Mesodermal cell (in vitro differentiated cells): ENCODE data around the gene FASN.

Source experiments
- H3K27ac ChIP-seq: 2 replicates; pipeline ENCODE4 v1.7.0; 2013; ENCODE audit warnings: mild to moderate bottlenecking, low read depth, low read length, moderate library complexity; ENCODE audit not compliant: severe bottlenecking
- H3K36me3 ChIP-seq: 2 replicates; pipeline ENCODE4 v1.7.1; 2013; ENCODE audit warnings: mild to moderate bottlenecking, low read length, moderate library complexity; ENCODE audit not compliant: control insufficient read depth, insufficient read depth
- H3K4me1 ChIP-seq: one replicate; pipeline ENCODE4 v1.7.1; 2013; ENCODE audit warnings: mild to moderate bottlenecking, low read length; ENCODE audit not compliant: insufficient read depth, control insufficient read depth, poor library complexity, severe bottlenecking
- H3K4me3 ChIP-seq: 2 replicates; pipeline ENCODE4 v1.7.0; 2013; ENCODE audit warnings: low read length, control low read depth, mild to moderate bottlenecking; ENCODE audit not compliant: insufficient read depth, poor library complexity, severe bottlenecking; ENCODE audit errors: extremely low read depth
- H3K9me3 ChIP-seq: 2 replicates; pipeline ENCODE4 v1.7.1; 2013; ENCODE audit warnings: mild to moderate bottlenecking, low read length, moderate library complexity; ENCODE audit not compliant: control insufficient read depth
- WGBS, 2 experiments: methylation state at CpG; one replicate each; pipeline ENCODE4 v1.1.5; 2013; ENCODE audit warnings: missing lambda C conversion rate in 2 of 2; ENCODE audit not compliant: insufficient coverage in 2 of 2; 5-methylcytosine and 5-hydroxymethylcytosine counted together

Gene FASN

DNA sequence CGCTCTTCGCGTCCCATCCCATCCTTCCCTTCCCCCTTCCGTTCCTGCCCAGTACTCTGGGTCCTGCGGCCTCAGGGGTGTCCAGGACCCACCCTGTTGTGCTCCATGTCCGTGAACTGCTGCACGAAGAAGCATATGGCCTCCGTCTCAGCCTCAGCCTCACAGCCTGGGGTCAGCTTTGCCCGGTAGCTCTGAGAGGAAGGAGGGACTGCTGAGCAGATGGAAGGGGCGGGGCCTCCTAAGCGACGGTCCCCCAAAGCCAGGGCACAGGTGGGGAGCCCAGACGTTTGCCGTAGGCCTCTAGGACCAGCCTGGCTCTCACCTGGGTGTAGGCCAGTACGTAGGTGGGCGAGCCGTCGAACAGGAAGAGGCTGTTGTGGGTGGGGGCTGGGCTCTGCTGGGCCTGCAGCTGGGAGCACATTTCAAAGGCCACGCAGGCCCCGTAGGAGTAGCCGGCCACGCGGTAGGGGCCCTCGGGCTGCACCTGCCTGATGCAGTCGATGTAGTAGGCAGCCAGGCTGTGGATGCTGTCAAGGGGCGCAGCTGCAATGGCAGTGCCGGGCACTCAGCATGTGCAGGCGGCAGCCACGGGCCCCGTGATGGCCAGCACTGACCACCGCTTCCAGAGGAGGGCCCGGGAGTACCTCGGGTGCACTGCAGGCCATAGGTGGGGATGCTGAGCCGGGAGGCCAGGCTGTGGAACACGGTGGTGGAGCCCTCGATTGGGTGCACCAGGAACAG, 17.8 kb downstream of the FASN start:
- Histone ChIP-seq H3K4me3 (no peak overlapping the region), H3K27ac (no peak overlapping the region), H3K36me3 (peaks cover 75% of the 10 kb centered on the region), H3K4me1 (no peaks in the 10 kb centered on the region), H3K9me3 (no peaks in the 10 kb centered on the region)
- WGBS, 2 experiments: 94 to 96% methylated on average over 35 to 36 of the region's 36 CpGs

DNA sequence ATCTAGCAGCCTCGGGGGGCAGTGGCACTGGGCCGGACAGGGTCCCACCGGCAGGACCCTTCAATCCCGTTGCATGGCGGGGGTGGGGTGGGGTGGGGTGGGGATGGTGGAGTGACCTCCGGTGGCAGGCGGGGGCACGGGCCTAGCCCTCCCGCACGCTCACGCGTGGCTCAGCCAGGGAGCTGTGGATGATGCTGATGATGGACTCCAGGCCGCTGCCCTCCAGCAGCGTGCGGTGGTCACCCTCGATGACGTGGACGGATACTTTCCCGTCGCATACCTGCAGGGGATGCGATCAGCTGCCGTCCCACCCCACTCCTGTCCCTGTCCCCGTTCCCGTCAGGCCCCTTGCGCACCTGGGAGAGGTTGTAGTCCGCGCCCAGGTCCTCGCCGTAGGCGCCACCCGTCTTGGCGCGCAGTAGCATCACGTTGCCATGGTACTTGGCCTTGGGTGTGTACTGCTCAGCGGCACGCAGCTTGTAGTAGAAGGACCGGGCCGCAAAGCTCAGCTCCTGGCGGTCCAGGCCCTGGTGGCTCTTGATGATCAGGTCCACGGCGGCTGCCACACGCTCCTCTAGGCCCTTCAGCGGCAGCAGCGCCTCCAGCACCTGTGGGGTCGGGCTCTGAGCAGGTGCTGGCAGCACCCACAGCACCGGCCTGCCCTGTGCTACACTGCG, 18.9 kb downstream of the FASN start:
- H3K9me3 ChIP-seq: no peaks in the 10 kb centered on the region
- peaks cover 64% of the 10 kb centered on the region for H3K36me3 ChIP-seq
- no peaks in the 10 kb centered on the region for H3K4me1 ChIP-seq
- no peak overlapping the region for H3K4me3 ChIP-seq
- WGBS, 2 experiments: 97 to 99% methylated on average over 33 to 45 of the region's 47 CpGs
- H3K27ac ChIP-seq: no peak overlapping the region

DNA sequence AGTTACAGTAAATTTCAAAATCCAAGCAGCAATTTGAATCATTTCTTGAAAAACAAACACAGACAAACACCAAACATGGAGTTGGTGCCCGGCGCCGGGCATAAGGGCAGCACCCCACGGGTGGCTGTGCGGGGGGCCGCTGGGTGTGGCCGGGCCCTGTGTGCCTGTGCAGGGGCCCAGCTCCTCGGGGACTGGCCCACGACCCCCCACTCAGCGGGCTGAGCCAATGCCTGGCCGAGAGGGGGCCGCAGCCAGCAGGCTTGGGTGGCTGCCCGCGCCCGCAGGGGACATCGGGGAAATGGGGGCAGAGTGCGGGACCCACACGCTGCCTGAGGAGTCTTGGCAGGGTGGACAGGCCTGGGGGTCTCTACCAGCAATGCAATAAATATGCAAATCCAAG, 19.6 kb downstream of the FASN start:
- Histone ChIP-seq H3K4me3 (no peak overlapping the region), H3K27ac (no peak overlapping the region), H3K9me3 (no peaks in the 10 kb centered on the region), H3K4me1 (no peaks in the 10 kb centered on the region), H3K36me3 (peaks cover 57% of the 10 kb centered on the region)
- 96% methylated on average over 18 of the region's 18 CpGs for WGBS, 2 experiments

DNA sequence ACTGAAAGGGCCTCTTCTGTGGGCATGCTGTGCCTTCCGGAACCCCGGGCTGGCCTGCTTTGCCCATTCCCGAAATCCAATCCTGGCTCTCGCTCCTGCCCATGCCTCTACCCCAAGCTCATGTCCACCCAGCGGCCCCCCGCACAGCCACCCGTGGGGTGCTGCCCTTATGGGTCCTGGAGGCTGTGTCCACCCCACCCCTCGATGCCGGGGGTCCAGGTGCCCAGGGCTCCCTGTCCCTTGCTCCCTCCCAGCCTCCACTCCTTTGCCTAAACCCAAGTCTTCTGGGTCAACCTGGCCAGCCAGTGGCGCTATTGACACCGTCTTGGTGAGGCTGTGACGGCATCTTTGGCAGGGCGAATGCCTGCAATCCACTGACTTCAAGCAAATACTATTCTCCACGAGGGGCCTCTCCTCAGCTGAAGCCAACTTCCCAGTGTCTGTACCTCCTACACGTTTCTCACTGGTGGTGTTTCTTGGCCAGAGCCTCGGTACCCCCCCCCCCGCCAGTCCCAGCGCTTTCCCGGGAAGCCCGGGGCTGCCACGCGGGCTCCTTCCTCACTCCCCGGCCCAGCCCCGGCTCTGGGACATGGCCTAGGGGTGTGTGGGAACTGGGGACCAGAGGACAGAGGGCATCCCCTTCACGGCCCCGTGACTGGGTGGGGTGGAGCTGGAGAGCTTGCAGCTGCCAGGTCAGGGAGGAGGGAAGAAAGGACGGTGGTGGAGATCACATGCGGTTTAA, 20.2 kb downstream of the FASN start:
- Histone ChIP-seq H3K9me3 (no peaks in the 10 kb centered on the region), H3K4me1 (no peaks in the 10 kb centered on the region), H3K36me3 (peaks cover 50% of the 10 kb centered on the region), H3K4me3 (no peak overlapping the region), H3K27ac (no peak overlapping the region)
- WGBS, 2 experiments: 90 to 91% methylated on average over 20 to 27 of the region's 28 CpGs

DNA sequence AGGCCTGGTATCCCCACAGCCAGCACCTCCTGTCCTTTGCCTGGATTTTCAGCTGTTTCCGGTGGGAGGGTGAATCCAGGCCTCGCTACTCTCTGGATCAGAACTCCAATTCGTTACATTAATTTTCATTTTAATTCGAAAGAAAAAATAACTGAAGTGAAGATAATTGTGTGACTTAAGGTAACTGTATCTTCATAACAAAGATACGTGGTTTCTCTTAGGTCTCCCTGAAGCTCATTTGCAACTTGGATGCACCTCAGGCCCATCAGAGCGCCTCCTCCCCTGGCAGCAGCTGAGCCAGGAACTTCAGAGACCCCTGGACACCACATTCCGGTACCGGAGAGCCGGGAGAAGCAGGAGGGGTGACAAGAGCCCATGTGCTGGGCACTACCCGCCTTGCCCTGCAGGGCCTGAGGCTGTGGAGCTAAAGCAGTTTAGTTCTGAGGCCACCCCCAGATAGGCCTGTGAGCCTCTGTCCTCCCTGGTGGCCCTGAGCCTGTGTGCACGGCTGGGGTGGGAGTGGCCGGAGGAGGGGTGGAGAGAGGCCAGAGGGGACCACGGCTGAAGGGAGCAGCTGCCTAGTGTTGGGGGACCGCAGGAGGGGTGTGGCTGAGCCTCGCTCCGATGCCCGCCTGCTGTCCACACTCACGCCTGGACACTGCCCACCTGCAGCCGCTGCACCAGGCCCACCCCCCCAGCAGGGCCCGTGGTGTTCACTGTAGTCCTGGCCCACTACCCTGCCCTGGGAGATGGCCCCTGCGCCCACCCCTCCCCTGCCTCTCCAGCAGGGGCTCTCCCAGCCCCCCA, 21.0 kb downstream of the FASN start:
- 87 to 94% methylated on average over 16 of the region's 21 CpGs for WGBS, 2 experiments
- H3K27ac ChIP-seq: no peak overlapping the region

DNA sequence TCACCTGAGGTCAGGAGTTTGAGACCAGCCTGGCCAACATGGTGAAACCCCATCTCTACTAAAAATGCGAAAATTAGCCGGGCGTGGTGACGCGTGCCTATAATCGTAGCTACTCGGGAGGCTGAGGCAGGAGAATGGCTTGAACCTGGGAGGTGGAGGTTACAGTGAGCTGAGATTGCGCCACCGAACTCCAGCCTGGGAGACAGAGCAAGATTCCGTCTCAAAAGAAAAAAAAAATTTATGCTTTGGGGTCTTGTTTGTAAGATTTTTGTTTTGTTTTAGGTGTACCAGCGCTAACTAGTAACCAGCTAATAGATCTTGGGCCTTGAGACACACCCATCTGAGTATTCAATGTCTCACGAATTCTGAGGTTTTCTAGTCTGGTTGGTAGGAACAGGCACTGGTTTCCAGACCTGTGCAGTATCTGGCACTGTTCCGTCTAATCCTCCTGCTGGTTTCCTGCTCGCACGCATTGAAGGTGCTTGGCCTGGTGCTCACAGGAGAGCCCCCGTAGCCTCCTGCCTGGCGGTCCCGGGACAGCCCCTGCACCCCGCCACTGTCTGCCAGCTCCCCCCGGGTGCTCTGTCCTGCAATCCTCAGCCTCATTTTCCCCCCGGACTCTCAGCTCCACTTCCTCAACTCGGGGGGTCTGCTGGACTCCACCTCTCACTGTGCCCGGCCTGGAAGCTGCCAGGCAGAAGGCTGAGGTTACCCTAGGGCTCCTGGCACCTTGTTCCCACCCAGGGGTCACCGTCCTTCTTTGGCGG, 21.8 kb downstream of the FASN start:
- Histone ChIP-seq H3K27ac (no peak overlapping the region), H3K9me3 (no peaks in the 10 kb centered on the region), H3K4me3 (no peak overlapping the region), H3K36me3 (peaks cover 35% of the 10 kb centered on the region), H3K4me1 (no peaks in the 10 kb centered on the region)
- 85 to 93% methylated on average over 19 to 24 of the region's 25 CpGs for WGBS, 2 experiments

More for the DNA sequence above, 21.0 kb downstream of the FASN start:
- no peaks in the 10 kb centered on the region for H3K9me3 ChIP-seq
- no peaks in the 10 kb centered on the region for H3K4me1 ChIP-seq
- H3K4me3 ChIP-seq: no peak overlapping the region
- peaks cover 42% of the 10 kb centered on the region for H3K36me3 ChIP-seq

DNA sequence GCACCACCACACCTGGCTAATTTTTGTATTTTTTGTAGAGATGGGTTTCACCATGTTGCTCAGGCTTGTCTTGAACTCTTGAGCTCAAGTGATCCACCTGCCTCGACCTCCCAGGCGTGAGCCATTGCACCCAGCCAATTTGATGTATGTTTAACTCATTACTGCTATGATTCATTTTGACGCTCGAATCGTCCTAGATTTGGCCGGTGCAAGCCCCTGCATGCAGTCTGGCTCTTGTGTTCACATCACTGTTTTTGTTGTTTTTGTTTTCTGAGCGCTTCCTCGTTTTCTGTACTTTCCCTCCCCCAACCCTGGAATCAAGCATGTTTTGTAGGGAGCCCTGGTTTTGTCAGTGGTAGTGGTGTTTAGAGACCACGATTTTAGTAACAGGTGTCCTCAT, 24.6 kb downstream of the FASN start:
- WGBS, 2 experiments: 92 to 96% methylated on average over 4 to 7 of the region's 9 CpGs
- Histone ChIP-seq H3K4me3 (no peak overlapping the region), H3K27ac (no peak overlapping the region), H3K4me1 (no peaks in the 10 kb centered on the region), H3K9me3 (no peaks in the 10 kb centered on the region), H3K36me3 (peaks cover 11% of the 10 kb centered on the region)

DNA sequence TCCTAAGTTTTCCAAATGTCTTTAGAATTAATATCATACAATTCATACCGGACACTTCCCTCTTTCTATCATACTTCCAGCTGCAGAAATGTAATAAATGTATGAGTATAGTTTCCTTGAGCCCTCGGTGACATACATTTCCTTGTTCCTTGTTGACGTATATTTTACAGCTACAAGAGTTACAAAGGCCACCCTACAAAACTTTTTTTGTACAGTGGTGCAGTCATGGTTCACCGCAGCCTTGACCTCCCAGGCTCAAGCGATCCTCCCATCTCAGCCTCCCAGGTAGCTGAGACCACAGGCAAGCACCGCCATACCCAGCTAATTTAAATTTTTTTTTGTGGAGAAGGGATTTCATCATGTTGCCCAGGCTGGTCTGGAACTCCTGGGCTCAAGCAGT, 25.2 kb downstream of the FASN start:
- Histone ChIP-seq H3K27ac (no peak overlapping the region), H3K4me3 (no peak overlapping the region), H3K36me3 (peaks cover 5% of the 10 kb centered on the region), H3K4me1 (no peaks in the 10 kb centered on the region), H3K9me3 (no peaks in the 10 kb centered on the region)
- WGBS, 2 experiments: 80 to 84% methylated on average over 2 to 3 of the region's 6 CpGs

DNA sequence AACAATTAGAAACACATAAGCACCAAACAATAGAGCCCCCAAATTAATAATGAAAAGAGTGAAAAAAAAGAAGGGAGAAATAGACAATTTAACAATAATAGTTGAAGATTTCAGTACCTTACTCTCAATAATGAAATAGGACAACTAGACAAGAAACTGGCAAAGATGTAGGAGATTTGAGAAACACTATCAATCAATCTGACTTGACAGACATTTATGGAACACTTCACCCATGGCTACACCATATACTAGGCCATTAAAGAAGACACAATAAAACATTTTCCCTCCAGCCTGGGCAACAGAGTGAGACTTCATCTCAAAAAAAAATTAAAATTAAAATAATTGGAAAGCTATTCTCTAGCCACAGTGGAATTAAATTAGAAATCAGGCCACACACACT, 27.4 kb downstream of the FASN start:
- Histone ChIP-seq H3K4me3 (no peak overlapping the region), H3K36me3 (no peaks in the 10 kb centered on the region), H3K9me3 (no peaks in the 10 kb centered on the region), H3K27ac (no peak overlapping the region), H3K4me1 (peaks cover 4% of the 10 kb centered on the region)
